CD4-positive, CD25-positive, alpha-beta regulatory T cell (primary cell): ENCODE measurements around the gene PIEZO2. TPM values are rescaled to one million over a fixed set of nuclear protein-coding genes. Genes with fewer than 3 reads are reported as not detected.
A peak's percentile ranks its signal among the peaks of the same experiment; 100 is the strongest.

Experiments used
- ATAC-seq, 2 donors: fragments of 150-1000 bp; cut with Tn5 transposase; one replicate each; pipeline ENCODE4 v1.10.0; 2021; ENCODE audit warnings: low read depth in 2 of 2, moderate number of reproducible peaks in 2 of 2, moderate library complexity in 1 of 2
- DNase-seq, 3 donors: peaks; one replicate each; pipeline versions ENCODE4 v3.0.0 to v3.0.0-alpha.2; 2012 to 2022; ENCODE audit warnings: mixed read lengths in 1 of 3
- H3K27ac ChIP-seq: one replicate; pipeline ENCODE4 v1.7.0; 2013; ENCODE audit warnings: mild to moderate bottlenecking, low read length; ENCODE audit not compliant: insufficient read depth, poor library complexity, severe bottlenecking
- H3K27me3 ChIP-seq: one replicate; pipeline ENCODE4 v1.7.0; 2013; ENCODE audit warnings: low read length; ENCODE audit not compliant: control insufficient read depth, insufficient read depth
- H3K36me3 ChIP-seq: one replicate; pipeline ENCODE4 v1.7.0; 2013; ENCODE audit warnings: mild to moderate bottlenecking, low read length, moderate library complexity; ENCODE audit not compliant: control insufficient read depth, insufficient read depth
- H3K4me1 ChIP-seq: 2 replicates; pipeline ENCODE4 v1.7.0; 2013; ENCODE audit warnings: mild to moderate bottlenecking, low read length; ENCODE audit not compliant: insufficient read depth, control insufficient read depth, poor library complexity, severe bottlenecking
- H3K4me3 ChIP-seq: one replicate; pipeline ENCODE4 v1.7.0; 2013; ENCODE audit warnings: low read depth, mild to moderate bottlenecking, low read length, moderate library complexity
- H3K9me3 ChIP-seq, 2 experiments: 1 replicate in 1 of 2; 2 replicates in 1 of 2; pipeline ENCODE4 v1.7.0; 2013; ENCODE audit warnings: low read length in 2 of 2, mild to moderate bottlenecking in 1 of 2, moderate library complexity in 1 of 2; ENCODE audit not compliant: control insufficient read depth in 2 of 2
- H3K27ac Mint-ChIP-seq, 3 donors: one replicate each; pipeline ENCODE4 v1.8.0; 2020 to 2022; ENCODE audit warnings: mild to moderate bottlenecking in 3 of 3, mixed read lengths in 3 of 3, moderate library complexity in 2 of 3
- H3K27me3 Mint-ChIP-seq: one replicate; pipeline ENCODE4 v1.8.0; 2022; ENCODE audit warnings: mild to moderate bottlenecking, mixed read lengths
- H3K36me3 Mint-ChIP-seq: one replicate; pipeline ENCODE4 v1.8.0; 2020; ENCODE audit warnings: mixed read lengths
- H3K4me1 Mint-ChIP-seq, 4 donors: one replicate each; pipeline ENCODE4 v1.8.0; 2020 to 2022; ENCODE audit warnings: mixed read lengths in 4 of 4, mild to moderate bottlenecking in 1 of 4
- H3K4me3 Mint-ChIP-seq, 4 donors: one replicate each; pipeline ENCODE4 v1.8.0; 2020 to 2022; ENCODE audit warnings: mild to moderate bottlenecking in 4 of 4, mixed read lengths in 4 of 4, moderate library complexity in 3 of 4
- H3K9me3 Mint-ChIP-seq, 7 donors: one replicate each; pipeline ENCODE4 v1.8.0; 2020 to 2022; ENCODE audit warnings: mixed read lengths in 7 of 7, mild to moderate bottlenecking in 3 of 7, moderate library complexity in 2 of 7
- polyA plus RNA-seq, 4 donors: library from polyadenylated mRNA; unstranded; fragments of 300-500 nt; fragmentation: Illumina TruSeq; gene quantifications; one replicate each; pipeline ENCODE4 v1.2.3, GENCODE V29; 2021
- total RNA-seq: library from RNA; stranded (reverse); gene quantifications from one replicate; pipeline ENCODE4 v1.2.3, GENCODE V29; 2022

Gene PIEZO2
- total and polyA plus RNA-seq, 5 donors from 2014 or later = not detected

DNA sequence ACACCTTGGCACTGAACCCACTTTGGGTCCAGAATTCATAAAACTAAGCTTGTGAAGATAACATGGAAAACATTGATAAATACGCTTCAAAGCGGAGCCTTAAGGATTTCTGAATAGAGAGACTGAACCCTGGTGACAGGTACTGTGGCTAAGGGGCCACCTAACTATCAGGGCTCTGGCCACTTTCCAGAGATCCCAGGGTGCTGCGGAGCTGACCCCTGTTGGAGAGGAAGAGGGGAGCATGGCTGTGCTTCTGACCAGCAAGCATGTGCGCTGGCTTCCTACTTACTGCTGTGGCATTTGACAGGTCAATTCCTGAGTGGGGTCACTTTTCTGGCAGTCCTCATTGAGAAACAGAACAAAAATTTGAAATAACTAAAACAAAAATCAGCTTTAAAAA, 395.2 kb downstream of the PIEZO2 start:
- no peak for DNase-seq
- Histone ChIP-seq H3K4me1 (no peaks in the 10 kb centered on the region), H3K4me3 (no peak overlapping the region), H3K27ac (no peak overlapping the region), H3K9me3 (no peaks in the 10 kb centered on the region), H3K27me3 (no peaks in the 10 kb centered on the region), H3K36me3 (no peaks in the 10 kb centered on the region)
- Mint-ChIP-seq H3K4me3 (no peak overlapping the region), H3K27ac (no peak overlapping the region), H3K4me1 (no peaks in the 10 kb centered on the region), H3K36me3 (no peaks in the 10 kb centered on the region), H3K9me3 (no peaks in the 10 kb centered on the region), H3K27me3 (peaks cover 5% of the 10 kb centered on the region)
- no peak for ATAC-seq

DNA sequence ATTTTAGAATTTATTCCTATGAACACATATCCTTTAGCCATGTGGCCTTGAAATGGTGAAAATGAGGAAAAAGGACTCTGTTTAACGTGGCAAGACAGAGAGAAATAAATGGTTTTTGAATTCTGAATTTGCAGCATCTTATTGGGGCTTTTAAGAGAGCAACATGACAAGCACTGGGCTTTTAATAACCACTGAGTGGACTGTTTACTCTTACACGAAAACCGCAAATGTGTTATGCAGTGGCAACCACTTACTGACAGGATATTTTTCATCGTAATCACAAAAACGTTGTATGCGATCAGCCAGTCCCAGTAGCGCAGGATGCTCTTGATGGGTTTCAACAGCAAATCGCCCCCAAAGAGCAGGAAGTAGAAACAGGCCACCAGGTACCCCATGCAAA, 397.0 kb downstream of the PIEZO2 start:
- no peak for ATAC-seq
- Mint-ChIP-seq H3K27ac (no peak overlapping the region), H3K4me3 (no peak overlapping the region), H3K9me3 (no peaks in the 10 kb centered on the region), H3K36me3 (no peaks in the 10 kb centered on the region), H3K4me1 (no peaks in the 10 kb centered on the region), H3K27me3 (peaks cover 5% of the 10 kb centered on the region)
- H3K9me3 ChIP-seq = no peaks in the 10 kb centered on the region
- no peaks in the 10 kb centered on the region for H3K4me1 ChIP-seq
- no peak for DNase-seq
- no peaks in the 10 kb centered on the region for H3K27me3 ChIP-seq
- H3K27ac ChIP-seq = no peak overlapping the region
- no peaks in the 10 kb centered on the region for H3K36me3 ChIP-seq
- no peak overlapping the region for H3K4me3 ChIP-seq

DNA sequence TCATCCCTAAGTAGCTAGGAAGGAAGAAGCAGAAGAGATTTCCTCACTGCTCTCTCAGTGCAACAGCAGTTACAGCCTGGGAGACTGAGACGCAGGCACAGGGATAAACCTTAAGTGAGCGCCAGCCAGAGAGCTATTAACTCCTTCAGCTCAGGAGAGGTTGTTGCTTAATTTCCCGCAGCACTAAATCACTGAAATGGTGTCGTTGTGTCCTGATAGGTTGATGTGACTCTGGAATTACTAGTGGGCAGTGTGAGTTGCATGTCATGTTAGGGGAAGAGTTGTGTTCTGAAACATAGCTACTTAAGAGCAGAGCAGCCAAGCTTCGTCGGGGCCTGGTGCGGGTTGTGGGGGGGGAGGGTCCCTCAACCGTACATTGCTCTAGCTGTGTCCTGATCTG, 397.7 kb downstream of the PIEZO2 start:
- Mint-ChIP-seq H3K36me3 (no peaks in the 10 kb centered on the region), H3K27me3 (peaks cover 10% of the 10 kb centered on the region), H3K4me1 (no peaks in the 10 kb centered on the region), H3K27ac (no peak overlapping the region), H3K4me3 (no peak overlapping the region), H3K9me3 (no peaks in the 10 kb centered on the region)
- Histone ChIP-seq H3K27me3 (no peaks in the 10 kb centered on the region), H3K9me3 (no peaks in the 10 kb centered on the region), H3K36me3 (no peaks in the 10 kb centered on the region), H3K4me1 (no peaks in the 10 kb centered on the region), H3K27ac (no peak overlapping the region), H3K4me3 (no peak overlapping the region)
- no peak for DNase-seq
- no peak for ATAC-seq

DNA sequence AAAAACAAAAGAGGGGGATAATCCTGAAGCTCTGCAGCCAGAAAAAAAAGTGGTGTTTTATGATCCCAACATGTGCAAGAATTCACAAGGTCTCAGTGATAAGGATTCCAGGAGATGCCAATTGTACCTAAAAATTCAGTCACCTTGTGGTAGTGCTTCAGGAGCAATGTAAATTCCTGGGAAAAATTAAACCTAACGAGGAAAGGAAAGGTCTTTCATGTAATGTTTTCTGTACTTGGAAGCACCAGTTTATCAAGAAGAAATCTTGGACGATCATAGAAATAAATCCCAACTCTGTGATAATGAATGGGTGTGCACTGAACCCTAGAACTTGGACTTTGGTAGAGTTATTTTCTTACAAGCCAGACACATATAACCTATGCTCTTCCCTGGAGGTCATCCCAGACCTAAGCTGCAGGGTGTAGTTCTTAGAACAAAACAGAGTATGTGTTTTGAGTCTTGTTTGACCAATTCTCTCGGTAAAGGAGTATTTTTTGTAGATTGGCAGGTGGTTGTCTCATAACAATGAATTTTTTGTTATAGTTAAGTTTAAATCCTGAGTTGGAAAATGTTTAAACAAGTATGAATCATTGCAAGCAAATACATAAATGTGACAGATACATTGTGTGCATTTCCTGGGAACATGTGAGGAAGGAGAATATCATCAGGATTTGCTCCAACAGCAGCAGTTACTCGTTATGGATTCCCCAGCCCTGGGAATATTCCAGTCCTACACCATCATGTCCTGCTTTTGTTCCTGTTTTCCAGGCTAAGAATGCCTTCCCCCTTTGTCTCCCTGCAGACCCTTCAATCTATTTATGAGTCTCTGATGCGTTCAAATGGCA, 399.0 kb downstream of the PIEZO2 start:
- no peak overlapping the region for H3K4me3 ChIP-seq
- Mint-ChIP-seq H3K27ac (no peak overlapping the region), H3K27me3 (peaks cover 10% of the 10 kb centered on the region), H3K9me3 (no peaks in the 10 kb centered on the region), H3K36me3 (no peaks in the 10 kb centered on the region), H3K4me3 (no peak overlapping the region), H3K4me1 (no peaks in the 10 kb centered on the region)
- H3K9me3 ChIP-seq = no peaks in the 10 kb centered on the region
- ATAC-seq (no peak), DNase-seq (no peak)
- H3K27me3 ChIP-seq = no peaks in the 10 kb centered on the region
- no peaks in the 10 kb centered on the region for H3K36me3 ChIP-seq
- H3K4me1 ChIP-seq = no peaks in the 10 kb centered on the region
- no peak overlapping the region for H3K27ac ChIP-seq

DNA sequence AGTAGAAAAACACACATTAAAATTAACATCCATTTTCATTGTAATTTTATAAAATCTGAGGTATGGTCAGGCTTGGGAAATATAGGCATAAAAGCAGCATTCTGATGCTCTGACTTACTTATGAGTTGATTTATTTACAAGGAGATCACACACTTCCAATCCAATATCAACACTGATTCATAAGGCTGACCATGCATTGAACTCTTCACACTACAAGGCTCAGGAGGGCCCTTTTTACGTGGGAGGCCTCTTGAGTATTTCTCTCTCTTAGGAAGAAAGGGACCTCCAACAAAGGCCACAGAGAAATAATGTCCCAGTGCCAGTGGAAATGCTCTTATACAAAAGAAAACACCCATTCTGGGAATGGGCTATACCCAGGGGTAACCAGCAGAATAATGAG, 400.7 kb downstream of the PIEZO2 start:
- Mint-ChIP-seq H3K4me1 (no peaks in the 10 kb centered on the region), H3K36me3 (no peaks in the 10 kb centered on the region), H3K27ac (no peak overlapping the region), H3K27me3 (peaks cover 10% of the 10 kb centered on the region), H3K4me3 (no peak overlapping the region), H3K9me3 (no peaks in the 10 kb centered on the region)
- no peaks in the 10 kb centered on the region for H3K27me3 ChIP-seq
- no peak overlapping the region for H3K27ac ChIP-seq
- no peaks in the 10 kb centered on the region for H3K4me1 ChIP-seq
- H3K9me3 ChIP-seq = no peaks in the 10 kb centered on the region
- H3K36me3 ChIP-seq = no peaks in the 10 kb centered on the region
- no peak overlapping the region for H3K4me3 ChIP-seq
- no peak for DNase-seq
- ATAC-seq = no peak

DNA sequence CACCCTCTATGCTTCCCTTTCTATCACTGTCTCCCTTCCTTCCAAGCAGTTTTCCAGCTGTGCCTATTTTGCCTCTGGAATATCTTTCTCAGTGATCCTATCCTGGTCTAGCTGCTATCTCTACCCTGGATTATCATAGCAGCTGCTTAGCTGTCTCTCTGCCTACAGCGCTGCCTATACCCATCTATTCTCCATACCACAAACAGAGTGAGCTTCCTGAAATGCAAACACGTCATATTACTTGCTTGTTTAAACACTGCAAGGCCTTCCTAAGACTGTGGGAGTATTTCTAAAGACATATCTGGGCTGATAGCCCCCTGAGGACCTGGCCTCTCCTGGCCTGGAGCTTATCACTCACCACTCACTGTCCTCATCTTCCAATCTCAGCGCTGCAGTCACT, 403.4 kb downstream of the PIEZO2 start:
- ATAC-seq (no peak), DNase-seq (no peak)
- Histone ChIP-seq H3K4me1 (no peaks in the 10 kb centered on the region), H3K36me3 (no peaks in the 10 kb centered on the region), H3K9me3 (no peaks in the 10 kb centered on the region), H3K27me3 (no peaks in the 10 kb centered on the region), H3K27ac (no peak overlapping the region), H3K4me3 (no peak overlapping the region)
- no peak overlapping the region for H3K27ac Mint-ChIP-seq
- no peaks in the 10 kb centered on the region for H3K4me1 Mint-ChIP-seq
- no peak overlapping the region for H3K4me3 Mint-ChIP-seq
- H3K36me3 Mint-ChIP-seq = no peaks in the 10 kb centered on the region
- no peaks in the 10 kb centered on the region for H3K9me3 Mint-ChIP-seq
- peaks cover 10% of the 10 kb centered on the region for H3K27me3 Mint-ChIP-seq

DNA sequence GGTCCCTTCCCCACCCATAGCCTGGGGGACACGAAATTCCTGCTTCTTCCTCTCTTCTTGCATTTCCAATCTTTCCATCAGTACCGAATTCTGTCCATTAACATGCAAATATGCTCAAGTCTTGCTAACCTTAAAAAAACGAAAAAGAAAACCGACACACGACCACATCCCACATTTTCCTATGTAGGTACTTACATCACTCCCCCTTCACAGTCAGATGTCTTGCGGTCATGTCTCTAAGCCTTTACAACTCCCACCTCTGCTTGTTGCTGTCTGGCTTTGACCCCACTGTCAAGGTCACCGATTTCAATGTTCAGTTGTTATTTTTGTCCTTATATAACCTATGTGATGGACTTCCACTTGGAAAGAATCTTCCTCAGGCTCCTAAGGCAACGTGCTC, 404.1 kb downstream of the PIEZO2 start:
- Histone ChIP-seq H3K27ac (no peak overlapping the region), H3K27me3 (no peaks in the 10 kb centered on the region), H3K4me3 (no peak overlapping the region), H3K9me3 (no peaks in the 10 kb centered on the region), H3K4me1 (no peaks in the 10 kb centered on the region), H3K36me3 (no peaks in the 10 kb centered on the region)
- H3K9me3 Mint-ChIP-seq = no peaks in the 10 kb centered on the region
- H3K27ac Mint-ChIP-seq = no peak overlapping the region
- H3K4me1 Mint-ChIP-seq = no peaks in the 10 kb centered on the region
- no peak overlapping the region for H3K4me3 Mint-ChIP-seq
- H3K36me3 Mint-ChIP-seq = no peaks in the 10 kb centered on the region
- H3K27me3 Mint-ChIP-seq = peaks cover 5% of the 10 kb centered on the region
- ATAC-seq (no peak), DNase-seq (no peak)

DNA sequence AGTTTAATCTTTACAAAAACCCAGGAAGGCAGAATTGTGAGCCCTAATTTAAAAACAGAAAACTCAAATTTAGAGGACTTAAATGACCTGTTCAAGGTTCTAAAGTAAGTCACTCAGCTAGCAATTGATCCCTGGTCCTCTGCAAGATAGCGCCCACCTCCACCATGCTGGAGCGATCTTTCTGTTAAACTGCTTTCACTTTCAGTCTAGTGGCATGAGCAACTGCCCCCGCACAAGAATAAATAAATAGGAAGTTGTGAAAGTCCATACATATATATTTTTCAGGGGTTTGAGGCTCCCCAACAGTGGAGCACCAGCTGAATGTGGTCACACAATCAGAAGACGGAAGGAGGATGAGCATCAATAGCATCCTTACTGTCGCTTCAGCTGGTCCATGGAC, 405.6 kb downstream of the PIEZO2 start:
- Mint-ChIP-seq H3K4me3 (peak overlapping the region in 1 of 4 donors; percentile 45), H3K9me3 (no peaks in the 10 kb centered on the region)
- H3K4me3 ChIP-seq = peak overlapping the region; percentile 28

More for the DNA sequence above, 405.6 kb downstream of the PIEZO2 start:
- H3K4me1 ChIP-seq = no peaks in the 10 kb centered on the region
- no peaks in the 10 kb centered on the region for H3K9me3 ChIP-seq
- Mint-ChIP-seq H3K4me1 (no peaks in the 10 kb centered on the region), H3K27me3 (peaks cover 5% of the 10 kb centered on the region), H3K27ac (no peak overlapping the region), H3K36me3 (no peaks in the 10 kb centered on the region)
- no peaks in the 10 kb centered on the region for H3K27me3 ChIP-seq
- DNase-seq (no peak), ATAC-seq (no peak)
- no peak overlapping the region for H3K27ac ChIP-seq
- H3K36me3 ChIP-seq = no peaks in the 10 kb centered on the region
